Hypothalamus (tissue), 51 donors: Measurements from ENCODE around the gene SETBP1.
"Not testable (repeated sequence)": the region's sequence is repeated elsewhere in the genome, so short reads cannot be mapped to it uniquely, and the experiment has no call there.

Experiments used
- DNase-seq, 51 donors: peaks; one replicate each; lab custom pipeline; 2025; lab: John Stamatoyannopoulos, UW

Gene SETBP1

GRCh38 chr18:44783371-44783770, 102.7 kb downstream of the SETBP1 start:
- DNase-seq, result no peak

- DNase-seq, result no peak
These were observed 105.6 kb downstream of the SETBP1 start for GRCh38 chr18:44786257-44786656.

- DNase-seq, result no peak
These were observed 106.0 kb downstream of the SETBP1 start for GRCh38 chr18:44786688-44787087.

- no peak for DNase-seq
These were observed 107.6 kb downstream of the SETBP1 start for GRCh38 chr18:44788334-44788733.

GRCh38 chr18:44789710-44790109, 109.0 kb downstream of the SETBP1 start:
- no peak for DNase-seq

- no peak for DNase-seq
These were observed 110.2 kb downstream of the SETBP1 start for GRCh38 chr18:44790860-44791259.

- DNase-seq, result no peak
These were observed 110.8 kb downstream of the SETBP1 start for GRCh38 chr18:44791520-44791919.

- DNase-seq, result no peak
These were observed 111.9 kb downstream of the SETBP1 start for GRCh38 chr18:44792456-44793061.

- no peak for DNase-seq
These were observed 112.5 kb downstream of the SETBP1 start for GRCh38 chr18:44793194-44793593.

GRCh38 chr18:44793685-44794084, 113.0 kb downstream of the SETBP1 start:
- no peak for DNase-seq

- DNase-seq, result no peak
These were observed 114.6 kb downstream of the SETBP1 start for GRCh38 chr18:44795241-44795640.

GRCh38 chr18:44796429-44797428, 116.0 kb downstream of the SETBP1 start:
- no peak for DNase-seq

GRCh38 chr18:44798433-44799048, 117.9 kb downstream of the SETBP1 start:
- DNase-seq, result no peak

- no peak for DNase-seq
These were observed 118.8 kb downstream of the SETBP1 start for GRCh38 chr18:44799382-44799906.

- no peak for DNase-seq
These were observed 119.3 kb downstream of the SETBP1 start for GRCh38 chr18:44799907-44800421.

- not testable (repeated sequence) for DNase-seq
These were observed 120.1 kb downstream of the SETBP1 start for GRCh38 chr18:44800766-44801165.

- no peak for DNase-seq
These were observed 121.1 kb downstream of the SETBP1 start for GRCh38 chr18:44801781-44802180.

- DNase-seq, result no peak
These were observed 121.8 kb downstream of the SETBP1 start for GRCh38 chr18:44802508-44802907.

- DNase-seq, result peak in 1 of 51 donors; percentile 4
These were observed 122.4 kb downstream of the SETBP1 start for GRCh38 chr18:44803019-44803650.

- no peak for DNase-seq
These were observed 123.3 kb downstream of the SETBP1 start for GRCh38 chr18:44804033-44804432.
